WI38 (cell line): ENCODE results near the gene PDHX.

ENCODE experiments used
- H3K4me3 ChIP-seq: 2 replicates; pipeline ENCODE4 v1.5.1; 2011; ENCODE audit warnings: low read depth, mild to moderate bottlenecking, control low read depth, low read length
- CTCF ChIP-seq: IDR thresholded peaks from 2 replicates; pipeline ENCODE4 v1.5.1; 2012; ENCODE audit warnings: low read depth, mild to moderate bottlenecking, control low read depth, low read length

PDHX gene

GRCh38 chr11:34970033-34970432 lies 53.6 kb downstream of the PDHX start:
- no peak for TF ChIP-seq CTCF
- H3K4me3 ChIP-seq: no peak overlapping the region

- H3K4me3 ChIP-seq: no peak overlapping the region
- no peak for TF ChIP-seq CTCF
These were observed 54.1 kb downstream of the PDHX start for GRCh38 chr11:34970480-34970879.

GRCh38 chr11:34971928-34972327 lies 55.5 kb downstream of the PDHX start:
- H3K4me3 ChIP-seq: no peak overlapping the region
- TF ChIP-seq CTCF: no peak

- TF ChIP-seq CTCF: no peak
- H3K4me3 ChIP-seq: no peak overlapping the region
These were observed 55.9 kb downstream of the PDHX start for GRCh38 chr11:34972366-34972765.

- no peak for TF ChIP-seq CTCF
- no peak overlapping the region for H3K4me3 ChIP-seq
These were observed 56.5 kb downstream of the PDHX start for GRCh38 chr11:34972892-34973291.

- H3K4me3 ChIP-seq: no peak overlapping the region
- TF ChIP-seq CTCF: no peak
These were observed 59.1 kb downstream of the PDHX start for GRCh38 chr11:34975482-34975881.

- no peak overlapping the region for H3K4me3 ChIP-seq
- no peak for TF ChIP-seq CTCF
These were observed 60.2 kb downstream of the PDHX start for GRCh38 chr11:34976496-34977088.
